ENCODE data around the gene PGC.

DNA sequence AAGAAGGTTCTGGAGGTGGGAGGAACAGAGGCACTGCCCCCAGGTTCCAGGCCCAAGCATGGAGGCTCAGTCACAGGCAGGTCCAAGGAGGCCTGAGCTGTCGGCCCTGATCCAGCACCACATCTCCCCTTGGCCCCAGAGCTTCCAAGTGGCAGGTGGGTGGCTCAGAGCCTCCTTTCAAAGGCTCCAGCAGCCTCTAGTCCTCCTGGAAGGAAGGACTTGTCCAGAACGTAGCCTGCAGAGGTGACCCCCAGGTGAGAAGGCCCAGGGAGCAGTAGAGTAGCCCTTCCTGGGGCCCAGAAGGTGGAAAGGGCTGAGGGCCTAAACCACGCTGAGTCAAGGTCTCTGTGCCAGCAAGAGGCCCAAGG is 19.5 kb downstream of the PGC start:
- no peak for TF ChIP-seq POLR2A (IDR thresholded peaks at IDR 0.05)
- TF ChIP-seq, protein P1, sequence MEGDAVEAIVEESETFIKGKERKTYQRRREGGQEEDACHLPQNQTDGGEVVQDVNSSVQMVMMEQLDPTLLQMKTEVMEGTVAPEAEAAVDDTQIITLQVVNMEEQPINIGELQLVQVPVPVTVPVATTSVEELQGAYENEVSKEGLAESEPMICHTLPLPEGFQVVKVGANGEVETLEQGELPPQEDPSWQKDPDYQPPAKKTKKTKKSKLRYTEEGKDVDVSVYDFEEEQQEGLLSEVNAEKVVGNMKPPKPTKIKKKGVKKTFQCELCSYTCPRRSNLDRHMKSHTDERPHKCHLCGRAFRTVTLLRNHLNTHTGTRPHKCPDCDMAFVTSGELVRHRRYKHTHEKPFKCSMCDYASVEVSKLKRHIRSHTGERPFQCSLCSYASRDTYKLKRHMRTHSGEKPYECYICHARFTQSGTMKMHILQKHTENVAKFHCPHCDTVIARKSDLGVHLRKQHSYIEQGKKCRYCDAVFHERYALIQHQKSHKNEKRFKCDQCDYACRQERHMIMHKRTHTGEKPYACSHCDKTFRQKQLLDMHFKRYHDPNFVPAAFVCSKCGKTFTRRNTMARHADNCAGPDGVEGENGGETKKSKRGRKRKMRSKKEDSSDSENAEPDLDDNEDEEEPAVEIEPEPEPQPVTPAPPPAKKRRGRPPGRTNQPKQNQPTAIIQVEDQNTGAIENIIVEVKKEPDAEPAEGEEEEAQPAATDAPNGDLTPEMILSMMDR (IDR thresholded peaks at IDR 0.05), result no peak

Measured in Peyer's patch (tissue), 4 donors.